Esophagus muscularis mucosa (tissue), 4 donors: ENCODE data around the gene KLF15.

Experiments used
- EP300 ChIP-seq: sonication (generic); formaldehyde crosslinking; IDR thresholded peaks from one replicate; pipeline ENCODE4 v1.6.1; 2017; ENCODE audit warnings: antibody characterized with exemption
- POLR2A ChIP-seq: fragments of 450-650 bp; IDR thresholded peaks from one replicate; pipeline ENCODE4 v1.6.1; 2017; ENCODE audit warnings: antibody characterized with exemption, moderate library complexity, mild to moderate bottlenecking, low read depth
- POLR2AphosphoS5 ChIP-seq, 2 donors: sonication (generic); formaldehyde crosslinking; IDR thresholded peaks; one replicate each; pipeline ENCODE4 v1.6.1; 2017; ENCODE audit warnings: antibody characterized with exemption in 2 of 2
- TF ChIP-seq, protein P1 (sequence below), 3 experiments: fragments of 200-600 bp in 2 of 3; fragments of 450-650 bp in 1 of 3; sonication (generic) in 2 of 3; IDR thresholded peaks; one replicate each; pipeline ENCODE4 v1.5.1; 2017 to 2019; ENCODE audit warnings: antibody characterized with exemption in 3 of 3, mild to moderate bottlenecking in 2 of 3, moderate library complexity in 1 of 3

DNA sequence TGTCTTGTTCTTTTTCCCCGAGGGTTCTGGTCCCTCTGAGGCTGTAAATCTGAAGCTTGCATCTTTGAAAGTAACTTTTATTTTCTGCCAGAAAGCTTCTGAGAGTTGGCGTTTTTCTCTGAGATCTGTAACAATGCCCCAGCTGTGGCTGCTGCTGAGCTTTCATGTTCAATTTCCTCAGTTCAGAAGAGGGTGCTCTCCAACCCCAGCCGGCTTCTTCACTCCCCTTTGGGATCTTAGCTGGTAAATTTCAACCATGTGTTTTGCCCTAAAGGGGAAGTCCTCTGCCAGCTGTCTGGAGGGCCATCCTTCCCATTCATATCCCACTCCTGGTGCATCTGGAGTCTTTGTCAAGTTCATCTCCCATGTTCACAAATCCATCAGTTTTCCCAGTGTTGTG lies 19.2 kb upstream of the KLF15 start:
- TF ChIP-seq, protein P1, sequence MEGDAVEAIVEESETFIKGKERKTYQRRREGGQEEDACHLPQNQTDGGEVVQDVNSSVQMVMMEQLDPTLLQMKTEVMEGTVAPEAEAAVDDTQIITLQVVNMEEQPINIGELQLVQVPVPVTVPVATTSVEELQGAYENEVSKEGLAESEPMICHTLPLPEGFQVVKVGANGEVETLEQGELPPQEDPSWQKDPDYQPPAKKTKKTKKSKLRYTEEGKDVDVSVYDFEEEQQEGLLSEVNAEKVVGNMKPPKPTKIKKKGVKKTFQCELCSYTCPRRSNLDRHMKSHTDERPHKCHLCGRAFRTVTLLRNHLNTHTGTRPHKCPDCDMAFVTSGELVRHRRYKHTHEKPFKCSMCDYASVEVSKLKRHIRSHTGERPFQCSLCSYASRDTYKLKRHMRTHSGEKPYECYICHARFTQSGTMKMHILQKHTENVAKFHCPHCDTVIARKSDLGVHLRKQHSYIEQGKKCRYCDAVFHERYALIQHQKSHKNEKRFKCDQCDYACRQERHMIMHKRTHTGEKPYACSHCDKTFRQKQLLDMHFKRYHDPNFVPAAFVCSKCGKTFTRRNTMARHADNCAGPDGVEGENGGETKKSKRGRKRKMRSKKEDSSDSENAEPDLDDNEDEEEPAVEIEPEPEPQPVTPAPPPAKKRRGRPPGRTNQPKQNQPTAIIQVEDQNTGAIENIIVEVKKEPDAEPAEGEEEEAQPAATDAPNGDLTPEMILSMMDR (IDR thresholded peaks at IDR 0.05): no peak
- TF ChIP-seq EP300: no peak
- TF ChIP-seq POLR2A: no peak
- no peak for TF ChIP-seq POLR2AphosphoS5 (IDR thresholded peaks at IDR 0.05)
